Esophagus squamous epithelium (tissue), 5 donors: Measurements from ENCODE around the gene CDKN2D. TPM values are rescaled to one million over a fixed set of nuclear protein-coding genes. Genes with fewer than 3 reads are reported as not detected.
"Not testable (repeated sequence)": the region's sequence is repeated elsewhere in the genome, so short reads cannot be mapped to it uniquely, and the experiment has no call there.

Source experiments
- DNase-seq: peaks from one replicate; lab custom pipeline; 2025; lab: John Stamatoyannopoulos, UW
- H3K27ac ChIP-seq, 4 donors: fragments of 200-600 bp; sonication (generic); one replicate each; pipeline ENCODE4 v1.5.1; 2016 to 2019; ENCODE audit warnings: mild to moderate bottlenecking in 1 of 4
- H3K27me3 ChIP-seq, 4 donors: fragments of 200-600 bp; sonication (generic); 1 replicate in 3 of 4; 2 replicates in 1 of 4; pipeline versions ENCODE4 v1.5.1 to v1.6.0; 2017 to 2021; ENCODE audit warnings: antibody characterized with exemption in 1 of 4
- H3K36me3 ChIP-seq, 3 donors: fragments of 200-600 bp; sonication (generic); one replicate each; pipeline ENCODE4 v1.5.1; 2016 to 2019
- H3K4me1 ChIP-seq, 3 donors: fragments of 200-600 bp; sonication (generic); one replicate each; pipeline ENCODE4 v1.5.1; 2017 to 2019
- H3K4me3 ChIP-seq, 4 donors: fragments of 200-600 bp; sonication (generic); 1 replicate in 3 of 4; 2 replicates in 1 of 4; pipeline ENCODE4 v1.5.1; 2016 to 2019; ENCODE audit warnings: mild to moderate bottlenecking in 2 of 4, moderate library complexity in 1 of 4
- H3K9me3 ChIP-seq, 3 donors: fragments of 200-600 bp; sonication (generic); one replicate each; pipeline ENCODE4 v1.5.1; 2016 to 2019
- POLR2A ChIP-seq, 4 donors: fragments of 450-650 bp; IDR thresholded peaks; one replicate each; pipeline ENCODE4 v1.6.1; 2017; ENCODE audit warnings: antibody characterized with exemption in 4 of 4, mild to moderate bottlenecking in 4 of 4, moderate library complexity in 3 of 4
- WGBS, 2 donors: methylation state at CpG; one replicate each; pipeline ENCODE4 v1.1.5; 2018; 5-methylcytosine and 5-hydroxymethylcytosine counted together
- intact Hi-C: fragments of 100-400 bp; cut with DNase I; formaldehyde crosslinking; loops from one replicate; pipeline ENCODE4 v1.15.0; 2022
- total RNA-seq, 4 donors: library from RNA; depleted of rRNA; stranded (reverse); fragments of >200 nt; gene quantifications; one replicate each; pipeline ENCODE4 v1.1.0, GENCODE V29; 2016
- TF ChIP-seq, protein P1 (sequence below), 6 experiments: fragments of 450-650 bp in 4 of 6; fragments of 200-600 bp in 2 of 6; sonication (generic) in 2 of 6; IDR thresholded peaks; one replicate each; pipeline ENCODE4 v1.5.1; 2016 to 2019; ENCODE audit warnings: antibody characterized with exemption in 6 of 6, mild to moderate bottlenecking in 4 of 6, moderate library complexity in 4 of 6
- donor health status: DM: yes; HTN: yes; CAD: no.

The CDKN2D gene
- total RNA-seq, 4 donors from 2014 or later: 5.1 to 14.4 (median 6.2) TPM

GRCh38 chr19:10535613-10536012 lies 33.2 kb downstream of the CDKN2D start:
- Histone ChIP-seq H3K27me3 (peaks cover 0 to 17% (median 0%) of the 10 kb centered on the region in 4 donors), H3K4me1 (peaks cover 0 to 32% (median 12%) of the 10 kb centered on the region in 3 donors), H3K9me3 (no peaks in the 10 kb centered on the region), H3K4me3 (no peak overlapping the region), H3K36me3 (no peaks in the 10 kb centered on the region), H3K27ac (peak overlapping the region; percentile 45 to 75 (median 71))
- WGBS, 2 donors: 31 to 55% methylated on average over 5 to 6 of the region's 6 CpGs
- no peak for TF ChIP-seq POLR2A (IDR thresholded peaks at IDR 0.05)
- intact Hi-C loops: no loop called here
- DNase-seq: no peak

DNA sequence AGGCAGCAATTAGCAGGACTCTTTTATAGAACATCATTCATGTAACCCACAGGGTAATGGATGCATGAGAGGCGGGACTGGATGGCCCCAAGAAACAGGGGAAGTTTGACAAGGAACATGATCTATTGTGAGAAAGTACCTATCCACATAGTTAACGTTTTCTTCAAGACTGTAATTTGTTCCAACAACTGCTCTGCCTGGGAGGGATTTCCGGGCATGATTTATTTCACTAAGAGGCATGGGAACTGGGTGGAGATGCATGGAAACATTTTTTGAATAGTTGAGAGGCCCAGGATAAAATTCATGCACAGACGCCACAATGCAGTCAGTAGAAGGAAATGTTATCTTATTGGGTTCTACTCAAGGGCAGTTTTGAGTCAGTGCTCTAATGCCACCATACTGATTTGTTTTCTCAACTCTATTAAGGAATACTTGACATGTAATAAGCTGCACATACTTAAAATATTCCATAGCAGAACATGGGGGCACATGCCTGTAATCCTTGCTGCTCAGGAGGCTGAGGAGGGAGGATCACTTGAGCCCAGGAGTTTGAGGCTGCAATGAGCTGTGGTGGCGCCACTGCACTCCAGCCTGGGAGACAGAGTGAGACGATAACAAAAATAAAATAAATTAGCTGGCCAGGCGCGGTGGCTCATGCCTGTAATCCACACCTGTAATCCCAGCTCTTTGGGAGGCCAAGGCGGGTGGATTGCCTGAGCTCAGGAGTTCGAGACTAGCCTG lies 35.0 kb downstream of the CDKN2D start:
- DNase-seq: no peak
- Histone ChIP-seq H3K36me3 (no peaks in the 10 kb centered on the region), H3K9me3 (no peaks in the 10 kb centered on the region), H3K4me1 (peaks cover 0 to 32% (median 12%) of the 10 kb centered on the region in 3 donors), H3K27ac (peak overlapping the region; percentile 70 to 75 (median 74)), H3K4me3 (no peak overlapping the region), H3K27me3 (peaks cover 0 to 11% (median 0%) of the 10 kb centered on the region in 4 donors)
- intact Hi-C loops: no loop called here
- TF ChIP-seq, protein P1, sequence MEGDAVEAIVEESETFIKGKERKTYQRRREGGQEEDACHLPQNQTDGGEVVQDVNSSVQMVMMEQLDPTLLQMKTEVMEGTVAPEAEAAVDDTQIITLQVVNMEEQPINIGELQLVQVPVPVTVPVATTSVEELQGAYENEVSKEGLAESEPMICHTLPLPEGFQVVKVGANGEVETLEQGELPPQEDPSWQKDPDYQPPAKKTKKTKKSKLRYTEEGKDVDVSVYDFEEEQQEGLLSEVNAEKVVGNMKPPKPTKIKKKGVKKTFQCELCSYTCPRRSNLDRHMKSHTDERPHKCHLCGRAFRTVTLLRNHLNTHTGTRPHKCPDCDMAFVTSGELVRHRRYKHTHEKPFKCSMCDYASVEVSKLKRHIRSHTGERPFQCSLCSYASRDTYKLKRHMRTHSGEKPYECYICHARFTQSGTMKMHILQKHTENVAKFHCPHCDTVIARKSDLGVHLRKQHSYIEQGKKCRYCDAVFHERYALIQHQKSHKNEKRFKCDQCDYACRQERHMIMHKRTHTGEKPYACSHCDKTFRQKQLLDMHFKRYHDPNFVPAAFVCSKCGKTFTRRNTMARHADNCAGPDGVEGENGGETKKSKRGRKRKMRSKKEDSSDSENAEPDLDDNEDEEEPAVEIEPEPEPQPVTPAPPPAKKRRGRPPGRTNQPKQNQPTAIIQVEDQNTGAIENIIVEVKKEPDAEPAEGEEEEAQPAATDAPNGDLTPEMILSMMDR (IDR thresholded peaks at IDR 0.05): no peak
- no peak for TF ChIP-seq POLR2A (IDR thresholded peaks at IDR 0.05)
- WGBS, 2 donors: 44 to 51% methylated on average over 10 of the region's 10 CpGs

GRCh38 chr19:10532457-10532856 lies 36.3 kb downstream of the CDKN2D start:
- H3K27me3 ChIP-seq: peaks cover 0 to 11% (median 0%) of the 10 kb centered on the region in 4 donors
- no peak overlapping the region for H3K4me3 ChIP-seq
- WGBS, 2 donors: 67 to 100% methylated on average over 1 of the region's 1 CpG
- intact Hi-C loops: no loop called here
- H3K4me1 ChIP-seq: peaks cover 0 to 32% (median 12%) of the 10 kb centered on the region in 3 donors
- no peak overlapping the region for H3K27ac ChIP-seq
- no peaks in the 10 kb centered on the region for H3K36me3 ChIP-seq
- TF ChIP-seq, protein P1 (IDR thresholded peaks at IDR 0.05): no peak
- no peak for TF ChIP-seq POLR2A (IDR thresholded peaks at IDR 0.05)
- DNase-seq: no peak
- H3K9me3 ChIP-seq: no peaks in the 10 kb centered on the region

- H3K4me3 ChIP-seq, H3K27me3 ChIP-seq, H3K9me3 ChIP-seq, H3K36me3 ChIP-seq, H3K27ac ChIP-seq, DNase-seq, intact Hi-C loops: not testable (repeated sequence)
- 86 to 87% methylated on average over 5 to 7 of the region's 8 CpGs for WGBS, 2 donors
- peaks cover 0 to 23% (median 2%) of the 10 kb centered on the region in 3 donors for H3K4me1 ChIP-seq
Measured at GRCh38 chr19:10526887-10527286, 41.9 kb downstream of the CDKN2D start.

DNA sequence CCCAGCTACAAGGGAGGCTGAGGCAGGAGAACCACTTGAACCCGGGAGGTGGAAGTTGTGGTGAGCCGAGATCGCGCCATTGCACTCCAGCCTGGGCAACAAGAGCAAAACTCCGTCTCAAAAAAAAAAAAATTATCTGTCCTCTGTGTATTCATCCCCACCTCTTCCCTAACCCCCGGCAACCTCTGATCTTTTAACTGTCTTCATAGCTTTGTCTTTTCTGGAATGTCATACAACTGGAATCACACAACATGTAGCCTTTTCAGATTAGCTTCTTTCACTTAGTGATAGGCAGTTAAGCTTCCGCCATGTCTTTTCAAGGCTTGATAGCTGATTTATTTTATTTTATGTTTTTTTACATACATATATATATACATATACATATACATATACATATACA lies 43.1 kb downstream of the CDKN2D start:
- no peak overlapping the region for H3K27ac ChIP-seq
- no peak for DNase-seq
- TF ChIP-seq, protein P1 (IDR thresholded peaks at IDR 0.05): no peak
- no peak for TF ChIP-seq POLR2A (IDR thresholded peaks at IDR 0.05)
- peaks cover 3 to 34% (median 8%) of the 10 kb centered on the region in 3 donors for H3K4me1 ChIP-seq
- no peak overlapping the region for H3K4me3 ChIP-seq
- H3K36me3 ChIP-seq: no peaks in the 10 kb centered on the region
- no peaks in the 10 kb centered on the region for H3K27me3 ChIP-seq
- H3K9me3 ChIP-seq: no peaks in the 10 kb centered on the region
- intact Hi-C loops: no loop called here
- WGBS, 2 donors: 89 to 92% methylated on average over 6 to 7 of the region's 7 CpGs

DNA sequence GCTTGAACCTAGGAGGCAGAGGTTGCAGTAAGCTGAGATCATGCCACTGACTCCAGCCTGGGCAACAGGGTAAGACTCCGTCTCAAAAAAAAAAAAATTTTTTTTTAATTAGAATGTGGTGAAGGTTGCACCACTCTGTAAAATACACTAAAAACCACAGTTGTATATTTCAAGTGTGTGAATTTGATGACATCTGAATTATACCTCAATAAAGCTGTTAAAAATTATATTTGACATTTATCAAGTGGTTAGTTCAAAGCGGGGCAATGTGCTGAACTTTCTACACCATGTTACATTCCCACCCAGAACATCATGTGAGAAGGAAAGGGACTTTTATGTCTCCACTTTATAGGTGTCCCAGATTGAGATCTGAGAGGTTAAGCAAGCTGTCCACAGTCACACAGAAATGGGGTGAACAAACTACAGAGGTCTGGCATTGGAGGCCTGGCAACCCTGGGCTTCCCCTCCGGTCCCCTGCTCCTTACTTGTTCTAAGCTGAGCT lies 45.6 kb downstream of the CDKN2D start:
- no peak for DNase-seq
- 47 to 65% methylated on average over 3 of the region's 3 CpGs for WGBS, 2 donors
- Histone ChIP-seq H3K4me1 (peaks cover 16 to 59% (median 20%) of the 10 kb centered on the region in 3 donors), H3K27ac (peak overlapping the region; percentile 14 to 54 (median 50)), H3K27me3 (peaks cover 0 to 23% (median 2%) of the 10 kb centered on the region in 4 donors), H3K36me3 (no peaks in the 10 kb centered on the region), H3K9me3 (no peaks in the 10 kb centered on the region), H3K4me3 (no peak overlapping the region)
- intact Hi-C loops: no loop called here
- TF ChIP-seq POLR2A (IDR thresholded peaks at IDR 0.05): no peak
- TF ChIP-seq, protein P1 (IDR thresholded peaks at IDR 0.05): no peak
